Motor neuron (in vitro differentiated cells): ENCODE data around the gene MRTFA. TPM values are rescaled to one million over a fixed set of nuclear protein-coding genes. Genes with fewer than 3 reads are reported as not detected.
A peak's percentile ranks its signal among the peaks of the same experiment; 100 is the strongest.
"Not testable (repeated sequence)": the region's sequence is repeated elsewhere in the genome, so short reads cannot be mapped to it uniquely, and the experiment has no call there.

ENCODE experiments used
- ATAC-seq, 8 experiments: fragments of 200-7000 bp; cut with Tn5 transposase; replicated peaks in 6 of 8; 2 replicates each; pipeline ENCODE4 v1.8.0; 2021; ENCODE audit warnings: mild to moderate bottlenecking in 8 of 8, moderate library complexity in 8 of 8
- H3K27ac ChIP-seq, 2 donors: fragments of 250-450 bp; sonication (Bioruptor Pico); 2 replicates each; pipeline ENCODE4 v1.9.0; 2021; ENCODE audit warnings: antibody characterized with exemption in 2 of 2, mild to moderate bottlenecking in 2 of 2, moderate library complexity in 1 of 2
- H3K4me1 ChIP-seq, 2 donors: fragments of 250-450 bp; sonication (Bioruptor Pico); replicated peaks in 1 of 2; 2 replicates each; pipeline ENCODE4 v1.6.1; 2021; ENCODE audit warnings: antibody characterized with exemption in 2 of 2, mild to moderate bottlenecking in 2 of 2, moderate library complexity in 1 of 2
- H3K4me3 ChIP-seq, 5 donors: fragments of 250-450 bp; sonication (Bioruptor Pico); 2 replicates each; pipeline ENCODE4 v1.9.0; 2021; ENCODE audit warnings: antibody characterized with exemption in 5 of 5, mild to moderate bottlenecking in 5 of 5, moderate library complexity in 4 of 5
- WGBS, 10 experiments: fragments of 450-650 bp; shearing (Covaris generic); methylation state at CpG; one replicate each; pipeline ENCODE4 v1.0.0; 2022; 5-methylcytosine and 5-hydroxymethylcytosine counted together
- in situ Hi-C, 9 experiments: fragments of 400-800 bp; cut with MboI; loops; one replicate each; pipeline ENCODE4 v1.15.0; 2021; ENCODE audit warnings: low sequenced_read_pairs in 9 of 9, low pct_unique_long_range_greater_than_20kb in 2 of 9; ENCODE audit not compliant: unreplicated experiment in 9 of 9
- total RNA-seq, 8 experiments: library from RNA; unstranded; fragments of 300-600 nt; gene quantifications; 2 replicates each; pipeline versions ENCODE4 v1.2.3 to v1.2.4, GENCODE V29; 2022

The MRTFA gene
- total RNA-seq, 8 experiments from 2014 or later: 13.1 to 33.2 (median 21.7) TPM

DNA sequence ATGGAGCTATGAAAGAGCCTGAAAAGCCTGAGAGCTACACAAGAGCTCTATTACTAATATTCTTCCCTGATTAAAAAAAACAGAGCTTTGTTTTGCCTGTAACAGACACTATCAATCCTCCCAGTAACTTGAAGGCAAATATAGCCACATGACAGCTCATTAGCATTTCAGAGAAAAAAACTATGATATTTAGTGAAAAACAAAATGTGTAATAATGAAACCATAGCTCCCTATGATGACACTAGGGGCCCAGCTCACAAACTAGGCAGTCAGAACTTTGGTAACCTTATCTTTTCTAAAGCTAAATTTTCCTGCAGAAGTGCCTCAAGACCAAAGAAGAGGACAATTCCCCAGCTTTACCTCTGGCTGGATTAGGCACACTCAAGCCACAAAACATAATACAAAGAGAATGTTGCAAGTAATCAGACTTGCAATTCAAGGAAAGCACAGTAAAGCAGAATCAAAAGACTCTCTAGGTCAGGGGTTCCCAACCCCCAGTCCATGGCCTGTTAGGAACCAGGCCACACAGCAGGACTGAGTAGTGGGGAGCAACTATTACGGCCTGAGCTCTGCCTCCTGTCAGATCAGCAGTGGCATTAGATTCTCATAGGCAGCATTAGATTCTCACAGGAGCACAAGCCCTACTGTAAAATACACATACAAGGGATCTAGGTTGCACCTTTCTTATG, 53.3 kb downstream of the MRTFA start:
- WGBS, 10 experiments: 83 to 100% (median 100%) methylated on average over 1 of the region's 1 CpG; no CpG with 5 or more reads in 7 of the 10 experiments
- peak in 2 of 8 experiments; percentile 43 to 73 for ATAC-seq
- in situ Hi-C loops: no loop called here
- no peaks in the 10 kb centered on the region for H3K4me1 ChIP-seq
- no peak overlapping the region for H3K4me3 ChIP-seq
- H3K27ac ChIP-seq: no peak overlapping the region

DNA sequence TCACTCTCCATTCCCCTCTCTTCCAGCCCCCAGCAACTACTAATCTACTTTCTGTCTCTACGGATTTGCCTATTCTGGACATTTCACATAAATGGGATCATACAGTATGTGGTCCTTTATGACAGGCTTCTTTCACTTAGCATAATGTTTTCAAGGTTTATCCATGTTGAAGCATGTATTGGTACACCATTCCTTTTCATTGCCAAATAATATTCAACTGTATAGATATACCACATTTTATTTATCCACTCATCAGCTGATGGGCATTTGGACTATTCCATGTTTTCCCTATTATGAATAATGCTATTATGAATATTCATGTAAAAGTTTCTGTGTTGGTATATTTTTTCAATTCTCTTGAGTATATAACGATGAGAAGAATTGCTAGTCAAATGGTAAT, 54.5 kb downstream of the MRTFA start:
- no peaks in the 10 kb centered on the region for H3K4me1 ChIP-seq
- no peak for ATAC-seq
- in situ Hi-C loops: no loop called here
- 89 to 100% (median 100%) methylated on average over 1 to 2 of the region's 2 CpGs for WGBS, 10 experiments
- H3K4me3 ChIP-seq: no peak overlapping the region
- no peak overlapping the region for H3K27ac ChIP-seq

DNA sequence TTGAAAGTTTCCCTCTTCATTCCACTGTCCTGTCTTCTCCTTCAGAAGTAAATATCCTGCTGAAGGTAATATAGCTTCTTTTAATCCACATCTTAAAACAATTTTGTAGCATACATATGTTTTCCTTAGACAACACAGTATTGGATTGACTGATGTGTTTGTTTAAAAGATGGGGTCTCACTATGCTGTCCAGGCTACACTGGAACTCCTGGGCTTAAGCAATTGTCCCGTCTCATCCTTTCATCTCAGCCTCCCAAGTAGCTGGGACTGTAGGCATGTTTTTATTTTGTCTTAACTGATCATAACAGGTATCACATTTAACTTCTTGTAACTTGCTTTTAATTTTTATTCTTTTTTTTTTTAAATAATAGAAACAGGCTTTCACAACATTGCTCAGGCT, 55.9 kb downstream of the MRTFA start:
- ATAC-seq: no peak
- in situ Hi-C loops: no loop called here
- 89 to 100% (median 100%) methylated on average over 1 of the region's 1 CpG; no CpG with 5 or more reads in 5 of the 10 experiments for WGBS, 10 experiments
- H3K27ac ChIP-seq: no peak overlapping the region
- H3K4me3 ChIP-seq: no peak overlapping the region
- no peaks in the 10 kb centered on the region for H3K4me1 ChIP-seq

DNA sequence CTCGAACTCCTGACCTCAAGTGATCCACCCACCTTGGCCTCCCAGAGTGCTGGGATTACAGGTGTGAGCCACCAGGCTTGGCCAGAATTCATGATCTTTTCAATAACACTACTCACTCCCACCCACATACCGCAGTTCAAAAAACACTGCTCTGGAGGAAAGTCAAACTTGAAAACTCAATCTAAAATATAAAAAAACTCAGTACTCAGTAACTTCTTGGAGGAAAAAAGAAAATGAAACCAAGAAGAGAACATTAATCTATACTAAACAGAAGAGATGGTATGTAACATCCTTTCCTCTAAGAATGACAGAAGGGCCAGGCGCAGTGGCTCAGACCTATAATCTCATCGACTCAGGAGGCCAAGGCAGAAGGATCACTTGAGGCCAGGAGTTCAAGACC, 58.3 kb downstream of the MRTFA start:
- WGBS, 10 experiments: 60 to 100% (median 100%) methylated on average over 1 to 3 of the region's 4 CpGs
- in situ Hi-C loops: no loop called here
- H3K4me1 ChIP-seq: no peaks in the 10 kb centered on the region
- no peak for ATAC-seq
- H3K27ac ChIP-seq: no peak overlapping the region
- no peak overlapping the region for H3K4me3 ChIP-seq

DNA sequence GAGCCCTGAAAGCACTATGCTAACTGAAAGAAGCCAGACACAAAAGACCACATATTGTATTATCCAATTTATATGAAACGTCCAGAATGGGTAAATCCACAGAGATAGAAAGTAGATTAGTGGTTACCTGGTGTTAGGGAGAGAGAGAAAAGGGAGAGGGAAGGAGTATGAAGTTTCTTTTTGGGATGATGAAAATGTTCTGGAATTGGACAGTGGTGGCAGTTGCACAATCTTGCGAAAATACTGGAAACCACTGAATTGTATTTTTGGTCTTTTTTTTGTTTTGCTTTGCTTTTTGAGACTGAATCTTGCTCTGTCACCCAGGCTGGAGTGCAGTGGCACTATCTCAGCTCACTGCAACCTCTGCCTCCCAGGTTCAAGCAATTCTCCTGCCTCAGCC, 63.5 kb downstream of the MRTFA start:
- 44 to 100% (median 90%) methylated on average over 1 to 2 of the region's 2 CpGs; no CpG with 5 or more reads in 3 of the 10 experiments for WGBS, 10 experiments
- in situ Hi-C loops: no loop called here
- Histone ChIP-seq H3K4me1 (peaks cover 5 to 7% of the 10 kb centered on the region in 2 donors), H3K27ac (no peak overlapping the region), H3K4me3 (no peak overlapping the region)
- no peak for ATAC-seq

DNA sequence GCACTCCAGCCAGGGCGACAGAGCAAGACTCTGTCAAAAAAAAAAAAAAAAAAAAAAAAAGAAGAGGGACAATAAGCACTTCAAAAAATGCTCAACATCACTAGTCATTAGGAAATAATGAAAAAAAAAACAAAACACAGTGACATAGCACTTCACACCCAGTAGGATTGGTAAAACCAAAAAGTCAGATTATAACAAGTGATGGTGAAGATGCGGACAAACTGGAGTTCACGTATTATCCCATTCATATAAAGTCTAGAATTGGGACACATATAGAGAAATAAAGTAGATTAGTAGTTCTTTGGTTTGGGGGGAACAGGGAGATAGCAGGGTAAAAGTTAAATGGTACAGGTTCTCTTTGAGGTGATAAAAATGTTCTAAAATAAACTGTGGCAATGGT, 64.6 kb downstream of the MRTFA start:
- in situ Hi-C loops: no loop called here
- no peak for ATAC-seq
- H3K27ac ChIP-seq: no peak overlapping the region
- peaks cover 7 to 12% of the 10 kb centered on the region in 2 donors for H3K4me1 ChIP-seq
- H3K4me3 ChIP-seq: no peak overlapping the region
- 90 to 100% (median 100%) methylated on average over 2 to 3 of the region's 3 CpGs for WGBS, 10 experiments

DNA sequence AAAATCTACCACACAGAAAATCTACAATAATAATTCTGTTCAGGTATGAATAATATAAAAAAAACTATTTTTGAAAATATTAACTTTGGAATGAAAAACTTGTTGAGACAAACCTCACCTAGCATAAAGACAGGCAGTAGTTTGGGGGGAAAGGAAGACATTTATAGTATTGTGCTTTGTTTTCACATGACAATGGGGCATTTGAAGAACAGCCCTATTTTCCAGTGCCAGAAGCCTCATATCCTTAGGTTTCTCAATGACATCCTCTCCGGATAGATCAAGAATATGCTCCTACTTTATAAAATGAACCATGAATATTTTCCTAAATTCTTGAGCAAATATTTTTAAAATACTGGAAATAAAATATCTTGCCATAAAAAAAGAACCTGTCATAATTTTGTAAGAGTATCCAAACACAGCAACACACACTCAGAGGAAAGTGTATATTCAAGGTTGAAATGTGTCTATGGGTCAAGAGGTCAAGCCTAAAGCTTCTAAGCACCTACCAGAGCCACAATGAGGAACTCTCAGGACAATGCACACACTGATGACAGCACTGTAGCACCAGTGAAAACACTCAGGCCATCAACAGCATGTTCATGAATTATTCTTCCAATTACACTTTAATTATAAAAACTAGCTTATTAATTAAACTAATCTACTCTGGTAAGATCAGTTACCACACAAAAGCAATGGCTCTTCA, 68.7 kb downstream of the MRTFA start:
- 73 to 100% (median 100%) methylated on average over 1 of the region's 1 CpG; no CpG with 5 or more reads in 5 of the 10 experiments for WGBS, 10 experiments
- Histone ChIP-seq H3K27ac (no peak overlapping the region), H3K4me1 (peaks cover 7 to 12% of the 10 kb centered on the region in 2 donors), H3K4me3 (no peak overlapping the region)
- ATAC-seq: no peak
- in situ Hi-C loops: no loop called here

DNA sequence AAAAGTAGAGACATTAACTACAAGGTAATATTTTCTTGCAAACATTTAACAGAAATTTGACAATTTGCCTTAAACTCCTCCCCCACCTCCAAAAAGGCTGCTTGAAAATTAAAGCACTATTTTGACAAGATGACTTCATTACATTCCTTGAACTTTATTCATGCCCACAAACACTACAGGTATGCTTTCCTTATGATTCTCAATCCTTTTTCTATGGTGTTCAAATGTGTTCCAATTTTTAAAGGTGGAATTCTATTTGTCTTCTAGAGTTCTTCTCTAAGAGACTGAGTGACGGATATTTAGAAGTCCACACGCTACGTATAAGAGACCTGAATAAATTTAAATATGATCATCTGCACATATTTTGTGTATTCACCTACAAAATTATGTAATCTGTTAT, 69.4 kb downstream of the MRTFA start:
- in situ Hi-C loops: no loop called here
- WGBS, 10 experiments: 76 to 100% (median 97%) methylated on average over 3 of the region's 3 CpGs; no CpG with 5 or more reads in 2 of the 10 experiments
- no peak overlapping the region for H3K4me3 ChIP-seq
- H3K27ac ChIP-seq: no peak overlapping the region
- no peak for ATAC-seq
- H3K4me1 ChIP-seq: peaks cover 7 to 12% of the 10 kb centered on the region in 2 donors

DNA sequence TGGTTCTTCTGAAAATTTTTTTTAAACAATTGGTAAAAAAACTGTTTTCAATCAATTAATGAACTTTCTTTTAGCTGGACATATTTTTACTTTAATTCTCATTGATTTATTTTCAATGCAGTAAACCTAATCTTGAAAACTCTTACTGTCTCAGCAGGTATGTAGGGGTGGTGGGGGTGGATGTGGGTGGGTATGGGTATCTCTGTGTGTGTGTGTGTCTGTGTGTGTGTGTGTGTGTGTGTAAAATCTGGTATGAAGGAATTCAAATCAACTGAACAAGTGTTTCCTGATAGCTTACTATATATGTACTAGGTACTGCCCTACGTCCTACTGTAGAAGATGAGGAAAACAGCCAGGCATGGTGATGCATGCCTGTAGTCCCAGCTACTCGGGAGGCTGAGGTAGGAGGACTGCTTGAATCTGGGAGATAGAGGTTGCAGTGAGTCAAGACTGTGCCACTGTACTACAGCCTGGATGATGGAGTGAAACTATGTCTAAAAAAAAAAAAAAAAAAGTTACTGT, 75.5 kb downstream of the MRTFA start:
- ATAC-seq: no peak
- H3K27ac ChIP-seq: no peak overlapping the region
- H3K4me1 ChIP-seq: peaks cover 0 to 5% of the 10 kb centered on the region in 2 donors
- H3K4me3 ChIP-seq: no peak overlapping the region
- 100% methylated on average over 1 of the region's 2 CpGs; no CpG with 5 or more reads in 6 of the 10 experiments for WGBS, 10 experiments
- in situ Hi-C loops: no loop called here

DNA sequence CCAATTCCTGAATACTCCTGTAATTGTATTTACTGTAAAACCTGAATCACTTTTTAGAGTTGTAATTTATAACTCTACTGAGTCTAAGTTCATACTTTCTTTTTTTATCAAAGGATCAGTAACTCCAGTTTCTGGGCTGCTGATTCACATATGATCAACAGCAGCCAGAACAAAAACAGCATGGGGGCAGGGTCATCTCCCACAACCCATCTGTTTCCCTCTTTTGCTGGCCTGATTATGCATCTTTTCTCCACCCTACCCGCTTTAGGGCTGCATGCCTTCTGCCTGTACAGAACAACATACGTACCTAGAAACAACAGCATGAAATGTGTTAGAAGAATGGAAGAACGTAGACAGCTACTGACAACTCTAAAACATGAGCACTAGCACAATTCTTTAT, 76.0 kb downstream of the MRTFA start:
- in situ Hi-C loops: no loop called here

DNA sequence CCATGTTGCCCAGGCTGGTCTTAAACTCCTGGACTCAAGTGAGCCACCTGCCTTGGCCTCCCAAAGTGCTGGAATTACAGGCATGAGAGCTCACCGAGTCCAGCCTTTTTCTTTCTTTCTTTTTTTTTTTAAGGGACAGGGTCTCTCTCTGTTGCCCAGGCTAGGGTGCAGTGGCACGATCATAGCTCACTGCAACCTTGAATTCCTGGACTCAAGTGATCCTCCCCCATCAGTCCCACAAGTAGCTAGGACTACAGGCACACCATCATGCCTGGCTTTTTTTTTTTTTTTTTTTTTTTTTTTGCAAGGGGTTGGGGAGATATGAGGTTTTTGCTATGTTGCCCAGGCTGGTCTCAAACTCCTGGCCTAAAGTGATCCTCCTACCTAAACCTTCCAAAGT, 78.5 kb downstream of the MRTFA start:
- WGBS, 10 experiments: 92 to 100% (median 97%) methylated on average over 1 to 2 of the region's 2 CpGs; no CpG with 5 or more reads in 4 of the 10 experiments
- in situ Hi-C loops: no loop called here
- ATAC-seq: no peak
- peaks cover 4 to 12% of the 10 kb centered on the region in 2 donors for H3K4me1 ChIP-seq
- no peak overlapping the region for H3K4me3 ChIP-seq
- H3K27ac ChIP-seq: no peak overlapping the region

More for the DNA sequence above, 76.0 kb downstream of the MRTFA start:
- ATAC-seq: peak in 3 of 8 experiments; percentile 17 to 90 (median 77)
- 8 to 85% (median 70%) methylated on average over 1 to 3 of the region's 3 CpGs; no CpG with 5 or more reads in 2 of the 10 experiments for WGBS, 10 experiments
- H3K27ac ChIP-seq: no peak overlapping the region
- no peak overlapping the region for H3K4me3 ChIP-seq
- H3K4me1 ChIP-seq: peaks cover 0 to 5% of the 10 kb centered on the region in 2 donors

DNA sequence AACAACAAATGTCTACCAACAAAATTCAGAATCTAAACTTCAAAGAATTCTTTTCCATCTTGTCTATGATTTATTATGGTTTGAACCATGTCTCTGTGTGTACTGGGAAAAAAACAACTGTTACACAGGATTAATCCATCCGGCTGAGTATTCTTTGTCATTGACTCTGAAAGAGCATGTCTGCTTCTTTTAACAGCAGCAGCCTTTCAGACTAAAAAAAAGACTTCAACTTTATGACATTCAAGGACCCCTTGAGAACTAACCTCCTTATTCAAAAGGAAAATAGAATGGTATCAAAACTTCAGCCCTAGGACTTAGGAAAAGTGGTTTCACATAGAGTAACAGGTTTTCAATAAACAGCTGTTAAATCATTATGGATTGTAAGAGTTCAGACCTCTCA, 79.9 kb downstream of the MRTFA start:
- H3K27ac ChIP-seq: no peak overlapping the region
- 0 to 100% (median 25%) methylated on average over 1 of the region's 1 CpG; no CpG with 5 or more reads in 3 of the 10 experiments for WGBS, 10 experiments
- no peak overlapping the region for H3K4me3 ChIP-seq
- peaks cover 6 to 15% of the 10 kb centered on the region in 2 donors for H3K4me1 ChIP-seq
- in situ Hi-C loops: no loop called here
- ATAC-seq: peak in 1 of 8 experiments; percentile 17

DNA sequence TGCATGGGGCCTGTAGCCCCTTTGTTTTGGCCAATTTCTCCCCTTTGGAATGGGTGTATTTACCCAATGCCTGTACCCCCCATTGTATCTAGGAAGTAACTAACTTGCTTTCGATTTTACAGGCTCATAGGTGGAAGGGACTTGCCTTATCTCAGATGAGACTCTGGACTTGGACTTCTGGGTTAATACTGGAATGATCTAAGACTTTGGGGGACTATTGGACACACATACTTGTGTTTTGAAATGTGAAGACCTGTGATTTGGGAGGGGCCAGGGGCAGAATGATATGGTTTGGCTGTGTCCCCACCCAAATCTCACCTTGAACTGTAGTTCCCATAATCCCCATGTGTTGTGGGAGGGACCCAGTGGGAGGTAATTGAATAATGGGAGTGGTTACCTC, 82.5 kb downstream of the MRTFA start:
- WGBS, 10 experiments: 80 to 100% methylated on average over 1 of the region's 1 CpG; no CpG with 5 or more reads in 8 of the 10 experiments
- H3K27ac ChIP-seq, in situ Hi-C loops, ATAC-seq, H3K4me3 ChIP-seq: not testable (repeated sequence)
- H3K4me1 ChIP-seq: peaks cover 6 to 15% of the 10 kb centered on the region in 2 donors
